ENCODE data around the gene GRB10.

Gene GRB10

GRCh38 chr7:50788382-50788781, 5.7 kb upstream of the GRB10 start:
- Histone ChIP-seq H3K4me2 (ENCODE audit: insufficient read depth, low read length, poor library complexity, severe bottlenecking) (no peak overlapping the region), H2BK120ac (ENCODE audit: low read depth, low read length) (no peak overlapping the region), H3K4me3 (ENCODE audit: low read length in 2 of 2) (no peak overlapping the region), H3K23ac (ENCODE audit: low read depth, low read length, poor library complexity) (peak overlapping the region; percentile 77), H4K8ac (ENCODE audit: low read depth, low read length) (no peak overlapping the region), H3K9me3 (replicated peaks in 1 of 2; ENCODE audit: control insufficient read depth in 2 of 2, insufficient read depth in 1 of 2, low read depth in 1 of 2, low read length in 2 of 2) (peaks cover 19 to 40% of the 10 kb centered on the region in 2 donors), H3K27ac (replicated peaks; ENCODE audit: low read length) (no peak overlapping the region), H2AK5ac (ENCODE audit: low read depth, low read length) (no peak overlapping the region), H2BK15ac (ENCODE audit: low read length) (no peak overlapping the region), H3K14ac (ENCODE audit: low read length) (no peak overlapping the region), H3K4me1 (ENCODE audit: control insufficient read depth in 2 of 2, insufficient read depth in 1 of 2, low read depth in 1 of 2, low read length in 2 of 2) (peaks cover 13 to 16% of the 10 kb centered on the region in 2 donors), H2BK5ac (ENCODE audit: low read length) (no peak overlapping the region), H3K4ac (ENCODE audit: low read length) (no peak overlapping the region), H3K27me3 (ENCODE audit: control insufficient read depth in 3 of 3, insufficient read depth in 3 of 3, low read depth in 1 of 3, low read length in 3 of 3) (no peaks in the 10 kb centered on the region), H3K79me1 (ENCODE audit: low read depth, low read length) (peaks cover 12% of the 10 kb centered on the region), H3K18ac (ENCODE audit: low read length) (no peak overlapping the region), H3K9ac (ENCODE audit: low read depth, low read length, poor library complexity) (no peak overlapping the region), H2AFZ (ENCODE audit: low read length) (no peak overlapping the region), H2BK12ac (ENCODE audit: low read length) (peak overlapping the region; percentile 10), H4K91ac (ENCODE audit: low read depth, low read length, poor library complexity) (no peak overlapping the region), H3K36me3 (replicated peaks in 1 of 2; ENCODE audit: control insufficient read depth in 2 of 2, insufficient read depth in 2 of 2, low read length in 2 of 2) (peaks cover 0 to 5% of the 10 kb centered on the region in 2 donors)
- no peak for DNase-seq (ENCODE audit: low spot score)
- no CpG with 5 or more reads among the region's 5 CpGs for WGBS, 2 donors (ENCODE audit: extremely low coverage in 2 of 2, insufficient read length in 2 of 2, insufficient replicate concordance in 1 of 2)

GRCh38 chr7:50787825-50788224, 5.1 kb upstream of the GRB10 start:
- Histone ChIP-seq H2BK15ac (ENCODE audit: low read length) (no peak overlapping the region), H3K18ac (ENCODE audit: low read length) (no peak overlapping the region), H3K9ac (ENCODE audit: low read depth, low read length, poor library complexity) (no peak overlapping the region), H3K9me3 (replicated peaks in 1 of 2; ENCODE audit: control insufficient read depth in 2 of 2, insufficient read depth in 1 of 2, low read depth in 1 of 2, low read length in 2 of 2) (peaks cover 19 to 40% of the 10 kb centered on the region in 2 donors), H3K4me3 (ENCODE audit: low read length in 2 of 2) (no peak overlapping the region), H2BK120ac (ENCODE audit: low read depth, low read length) (no peak overlapping the region), H4K91ac (ENCODE audit: low read depth, low read length, poor library complexity) (no peak overlapping the region), H2BK12ac (ENCODE audit: low read length) (no peak overlapping the region), H3K14ac (ENCODE audit: low read length) (no peak overlapping the region), H3K23ac (ENCODE audit: low read depth, low read length, poor library complexity) (no peak overlapping the region), H3K79me1 (ENCODE audit: low read depth, low read length) (peaks cover 12% of the 10 kb centered on the region), H2BK5ac (ENCODE audit: low read length) (no peak overlapping the region), H4K8ac (ENCODE audit: low read depth, low read length) (no peak overlapping the region), H2AFZ (ENCODE audit: low read length) (no peak overlapping the region), H3K27me3 (ENCODE audit: control insufficient read depth in 3 of 3, insufficient read depth in 3 of 3, low read depth in 1 of 3, low read length in 3 of 3) (no peaks in the 10 kb centered on the region), H3K4me2 (ENCODE audit: insufficient read depth, low read length, poor library complexity, severe bottlenecking) (no peak overlapping the region), H2AK5ac (ENCODE audit: low read depth, low read length) (no peak overlapping the region), H3K27ac (replicated peaks; ENCODE audit: low read length) (no peak overlapping the region), H3K36me3 (replicated peaks in 1 of 2; ENCODE audit: control insufficient read depth in 2 of 2, insufficient read depth in 2 of 2, low read length in 2 of 2) (peaks cover 0 to 5% of the 10 kb centered on the region in 2 donors), H3K4me1 (ENCODE audit: control insufficient read depth in 2 of 2, insufficient read depth in 1 of 2, low read depth in 1 of 2, low read length in 2 of 2) (peaks cover 15 to 20% of the 10 kb centered on the region in 2 donors), H3K4ac (ENCODE audit: low read length) (no peak overlapping the region)
- no peak for DNase-seq (ENCODE audit: low spot score)
- WGBS, 2 donors (ENCODE audit: extremely low coverage in 2 of 2, insufficient read length in 2 of 2, insufficient replicate concordance in 1 of 2) = no CpG with 5 or more reads among the region's 4 CpGs

DNA sequence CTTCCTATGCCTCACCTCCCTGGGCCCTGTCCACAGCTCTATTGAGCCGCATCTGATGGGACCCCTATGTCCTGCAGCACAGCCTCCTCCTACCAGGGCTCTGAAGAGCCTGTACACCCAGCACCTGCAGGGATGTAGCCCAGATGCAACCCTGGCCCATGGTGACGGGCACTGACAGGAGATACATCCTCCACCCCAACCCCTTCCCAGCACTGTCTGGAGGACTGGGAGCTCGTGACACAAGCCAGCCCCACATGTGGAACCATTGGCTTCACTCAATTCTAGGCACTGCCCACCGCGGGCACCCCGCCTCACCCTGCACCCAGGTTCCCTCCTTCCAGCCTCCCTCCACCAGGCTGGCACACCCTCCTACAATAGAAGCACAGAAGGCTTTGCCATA, 2.6 kb upstream of the GRB10 start:
- H2BK15ac ChIP-seq (ENCODE audit: low read length) = no peak overlapping the region
- H4K8ac ChIP-seq (ENCODE audit: low read depth, low read length) = no peak overlapping the region
- no peak overlapping the region for H2BK5ac ChIP-seq (ENCODE audit: low read length)
- peaks cover 0 to 12% of the 10 kb centered on the region in 2 donors for H3K36me3 ChIP-seq (replicated peaks in 1 of 2; ENCODE audit: control insufficient read depth in 2 of 2, insufficient read depth in 2 of 2, low read length in 2 of 2)
- DNase-seq (ENCODE audit: low spot score) = no peak
- no peak overlapping the region for H3K23ac ChIP-seq (ENCODE audit: low read depth, low read length, poor library complexity)
- no peak overlapping the region for H3K4me3 ChIP-seq (ENCODE audit: low read length in 2 of 2)
- H4K91ac ChIP-seq (ENCODE audit: low read depth, low read length, poor library complexity) = no peak overlapping the region
- peaks cover 17% of the 10 kb centered on the region for H3K79me1 ChIP-seq (ENCODE audit: low read depth, low read length)
- H2BK12ac ChIP-seq (ENCODE audit: low read length) = no peak overlapping the region
- no peak overlapping the region for H3K4me2 ChIP-seq (ENCODE audit: insufficient read depth, low read length, poor library complexity, severe bottlenecking)
- peaks cover 19 to 51% of the 10 kb centered on the region in 2 donors for H3K9me3 ChIP-seq (replicated peaks in 1 of 2; ENCODE audit: control insufficient read depth in 2 of 2, insufficient read depth in 1 of 2, low read depth in 1 of 2, low read length in 2 of 2)
- H2BK120ac ChIP-seq (ENCODE audit: low read depth, low read length) = no peak overlapping the region
- peaks cover 14 to 21% of the 10 kb centered on the region in 2 donors for H3K4me1 ChIP-seq (ENCODE audit: control insufficient read depth in 2 of 2, insufficient read depth in 1 of 2, low read depth in 1 of 2, low read length in 2 of 2)
- no peak overlapping the region for H3K27ac ChIP-seq (replicated peaks; ENCODE audit: low read length)
- H2AK5ac ChIP-seq (ENCODE audit: low read depth, low read length) = no peak overlapping the region
- no peak overlapping the region for H3K9ac ChIP-seq (ENCODE audit: low read depth, low read length, poor library complexity)
- no peak overlapping the region for H2AFZ ChIP-seq (ENCODE audit: low read length)
- no peak overlapping the region for H3K14ac ChIP-seq (ENCODE audit: low read length)
- WGBS, 2 donors (ENCODE audit: extremely low coverage in 2 of 2, insufficient read length in 2 of 2, insufficient replicate concordance in 1 of 2) = no CpG with 5 or more reads among the region's 6 CpGs
- H3K18ac ChIP-seq (ENCODE audit: low read length) = peak overlapping the region; percentile 70
- H3K4ac ChIP-seq (ENCODE audit: low read length) = no peak overlapping the region
- no peaks in the 10 kb centered on the region for H3K27me3 ChIP-seq (ENCODE audit: control insufficient read depth in 3 of 3, insufficient read depth in 3 of 3, low read depth in 1 of 3, low read length in 3 of 3)

DNA sequence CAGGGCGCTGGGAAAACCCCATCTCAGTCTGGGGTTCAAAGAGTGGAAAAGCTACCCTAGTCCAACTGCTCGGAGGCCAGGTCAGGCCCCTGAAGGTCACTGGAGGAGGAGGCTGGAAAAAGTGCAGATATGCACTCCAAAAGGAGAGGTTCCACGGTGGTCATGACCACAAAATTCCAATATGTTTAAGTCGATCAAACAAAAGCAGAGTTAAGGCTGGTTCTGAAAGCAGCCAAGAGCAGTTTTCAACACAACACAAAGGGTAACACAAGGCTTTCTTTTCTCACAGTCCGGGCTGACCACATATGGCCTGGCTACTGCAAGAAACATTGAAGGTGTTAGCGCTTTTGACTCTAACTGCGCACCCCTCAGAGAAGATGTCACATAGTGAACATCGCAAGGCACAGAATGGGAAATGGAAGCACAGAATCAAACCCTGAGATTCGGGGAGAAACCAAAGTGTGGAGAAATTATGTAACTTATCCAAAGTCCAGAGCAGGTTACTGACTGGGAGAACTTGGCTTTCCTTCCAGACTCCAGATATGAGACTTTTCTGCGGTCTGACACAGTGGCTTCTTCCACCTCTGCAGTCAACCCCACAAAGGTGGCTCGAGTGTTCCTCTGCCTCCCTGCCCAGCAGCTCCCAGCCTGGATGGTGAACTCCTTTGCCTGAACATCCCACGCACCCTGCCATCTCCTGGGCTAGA, 1.3 kb upstream of the GRB10 start:
- Histone ChIP-seq H3K27ac (replicated peaks; ENCODE audit: low read length) (no peak overlapping the region), H3K4me1 (ENCODE audit: control insufficient read depth in 2 of 2, insufficient read depth in 1 of 2, low read depth in 1 of 2, low read length in 2 of 2) (peaks cover 14 to 18% of the 10 kb centered on the region in 2 donors), H3K9ac (ENCODE audit: low read depth, low read length, poor library complexity) (no peak overlapping the region), H2AK5ac (ENCODE audit: low read depth, low read length) (no peak overlapping the region), H3K9me3 (replicated peaks in 1 of 2; ENCODE audit: control insufficient read depth in 2 of 2, insufficient read depth in 1 of 2, low read depth in 1 of 2, low read length in 2 of 2) (peaks cover 17 to 46% of the 10 kb centered on the region in 2 donors), H3K36me3 (replicated peaks in 1 of 2; ENCODE audit: control insufficient read depth in 2 of 2, insufficient read depth in 2 of 2, low read length in 2 of 2) (peaks cover 0 to 25% of the 10 kb centered on the region in 2 donors), H2BK15ac (ENCODE audit: low read length) (no peak overlapping the region), H3K79me1 (ENCODE audit: low read depth, low read length) (peaks cover 14% of the 10 kb centered on the region), H4K8ac (ENCODE audit: low read depth, low read length) (no peak overlapping the region), H2BK5ac (ENCODE audit: low read length) (no peak overlapping the region), H3K27me3 (ENCODE audit: control insufficient read depth in 3 of 3, insufficient read depth in 3 of 3, low read depth in 1 of 3, low read length in 3 of 3) (no peaks in the 10 kb centered on the region), H3K14ac (ENCODE audit: low read length) (no peak overlapping the region), H3K4me3 (ENCODE audit: low read length in 2 of 2) (peak overlapping the region in 1 of 2 donors; percentile 48), H2AFZ (ENCODE audit: low read length) (peak overlapping the region; percentile 87), H3K4ac (ENCODE audit: low read length) (no peak overlapping the region), H2BK12ac (ENCODE audit: low read length) (no peak overlapping the region), H4K91ac (ENCODE audit: low read depth, low read length, poor library complexity) (no peak overlapping the region), H3K18ac (ENCODE audit: low read length) (no peak overlapping the region), H3K23ac (ENCODE audit: low read depth, low read length, poor library complexity) (no peak overlapping the region), H2BK120ac (ENCODE audit: low read depth, low read length) (no peak overlapping the region), H3K4me2 (ENCODE audit: insufficient read depth, low read length, poor library complexity, severe bottlenecking) (no peak overlapping the region)
- no peak for DNase-seq (ENCODE audit: low spot score)
- no CpG with 5 or more reads among the region's 12 CpGs for WGBS, 2 donors (ENCODE audit: extremely low coverage in 2 of 2, insufficient read length in 2 of 2, insufficient replicate concordance in 1 of 2)
